Thyroid gland (tissue), 4 donors: ENCODE data around the gene SLC25A14.

Experiments
- CTCF ChIP-seq, 6 experiments: fragments of 200-600 bp in 3 of 6; fragments of 450-650 bp in 3 of 6; sonication (generic) in 3 of 6; IDR thresholded peaks; one replicate each; pipeline ENCODE4 v1.5.1; 2016 to 2019; ENCODE audit warnings: antibody characterized with exemption in 6 of 6, mild to moderate bottlenecking in 2 of 6, inconsistent platforms in 1 of 6, moderate library complexity in 1 of 6
- POLR2A ChIP-seq, 2 donors: fragments of 450-650 bp; IDR thresholded peaks; one replicate each; pipeline ENCODE4 v1.6.1; 2017; ENCODE audit warnings: antibody characterized with exemption in 2 of 2, mild to moderate bottlenecking in 2 of 2, moderate library complexity in 1 of 2

DNA sequence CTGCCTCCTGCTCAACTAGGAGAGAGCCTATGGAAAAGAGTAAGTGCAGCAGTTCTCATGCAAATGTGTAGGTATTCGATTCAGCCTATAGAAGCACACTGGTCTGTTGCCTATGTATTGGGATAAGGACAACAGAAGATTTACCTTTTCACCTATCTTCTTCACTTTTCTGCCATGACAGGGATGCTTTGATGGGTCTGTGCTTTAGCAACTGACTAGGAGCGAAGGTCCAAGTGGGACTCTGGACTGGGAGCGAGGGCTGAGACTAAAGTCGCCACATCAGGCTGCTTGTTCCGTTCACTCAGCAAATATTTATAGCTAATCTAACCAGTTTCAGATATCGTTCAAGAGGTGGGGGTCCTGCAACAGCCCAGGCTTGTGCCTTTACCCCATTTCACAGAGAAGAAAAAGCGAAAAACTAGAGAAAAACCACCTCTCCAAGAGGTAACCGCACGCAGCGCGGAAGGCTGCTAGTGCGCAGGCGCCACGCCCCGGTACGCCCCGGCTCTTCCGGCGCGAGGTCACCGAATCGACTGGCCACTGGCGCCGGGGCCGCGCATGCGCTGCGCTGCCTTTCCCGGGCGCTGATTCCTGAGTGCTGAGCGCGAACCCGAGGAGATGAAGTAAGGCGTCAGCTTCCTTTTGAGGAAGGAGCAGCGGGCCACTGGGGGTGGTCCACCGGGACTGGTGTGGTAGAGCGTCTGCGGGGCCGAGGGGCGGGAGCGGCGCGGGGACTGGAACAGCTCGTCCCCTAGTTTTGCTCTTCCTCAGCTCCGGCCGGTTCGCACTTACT, 61.9 kb downstream of the SLC25A14 start, which contains the start of gene RBMX2:
- peak in 1 of 2 donors; percentile 60 for TF ChIP-seq POLR2A (IDR thresholded peaks at IDR 0.05)
- no peak for TF ChIP-seq CTCF (IDR thresholded peaks at IDR 0.05)
